ENCODE measurements around the gene PPP1R2C. TPM values are rescaled to one million over a fixed set of nuclear protein-coding genes. Genes with fewer than 3 reads are reported as not detected.

Gene PPP1R2C
- total and polyA plus RNA-seq, 4 donors, result not detected

- TF ChIP-seq FOXA2 (IDR thresholded peaks at IDR 0.05), result no peak
- TF ChIP-seq TAF1 (conservative IDR thresholded peaks at IDR 0.05), result no peak
- no peak for TF ChIP-seq ATF3 (IDR thresholded peaks at IDR 0.05)
- no peak for TF ChIP-seq NR2F2 (IDR thresholded peaks at IDR 0.05)
- H3K36me3 ChIP-seq (ENCODE audit: control insufficient read depth in 4 of 4, insufficient read depth in 3 of 4, low read depth in 1 of 4, low read length in 3 of 4), result no peaks in the 10 kb centered on the region
- no peak for DNase-seq (ENCODE audit: low spot score)
- H3K27ac ChIP-seq (ENCODE audit: low read depth in 1 of 2, low read length in 2 of 2), result no peak overlapping the region
- no peaks in the 10 kb centered on the region for H3K27me3 ChIP-seq (ENCODE audit: control insufficient read depth in 4 of 4, insufficient read depth in 4 of 4, low read length in 3 of 4)
- H3K4me3 ChIP-seq (ENCODE audit: low read depth in 1 of 3, low read length in 3 of 3), result no peak overlapping the region
- 63% methylated on average over 3 of the region's 3 CpGs for WGBS
- H3K4me1 ChIP-seq (ENCODE audit: control insufficient read depth in 4 of 4, insufficient read depth in 4 of 4, low read length in 3 of 4), result no peaks in the 10 kb centered on the region
- H3K9me3 ChIP-seq (ENCODE audit: control insufficient read depth in 4 of 4, low read length in 3 of 4), result peaks cover 0 to 6% (median under 1%) of the 10 kb centered on the region in 4 donors
- no peak overlapping the region for H3K9ac ChIP-seq (ENCODE audit: low read depth in 1 of 2, low read length in 2 of 2)
Measured at GRCh38 chrX:42776195-42776594, 1.8 kb downstream of the PPP1R2C start.

GRCh38 chrX:42772874-42773273 is 5.1 kb downstream of the PPP1R2C start:
- DNase-seq (ENCODE audit: low spot score), result no peak
- TF ChIP-seq HNF4G (IDR thresholded peaks at IDR 0.05), result no peak
- TF ChIP-seq, protein P1, sequence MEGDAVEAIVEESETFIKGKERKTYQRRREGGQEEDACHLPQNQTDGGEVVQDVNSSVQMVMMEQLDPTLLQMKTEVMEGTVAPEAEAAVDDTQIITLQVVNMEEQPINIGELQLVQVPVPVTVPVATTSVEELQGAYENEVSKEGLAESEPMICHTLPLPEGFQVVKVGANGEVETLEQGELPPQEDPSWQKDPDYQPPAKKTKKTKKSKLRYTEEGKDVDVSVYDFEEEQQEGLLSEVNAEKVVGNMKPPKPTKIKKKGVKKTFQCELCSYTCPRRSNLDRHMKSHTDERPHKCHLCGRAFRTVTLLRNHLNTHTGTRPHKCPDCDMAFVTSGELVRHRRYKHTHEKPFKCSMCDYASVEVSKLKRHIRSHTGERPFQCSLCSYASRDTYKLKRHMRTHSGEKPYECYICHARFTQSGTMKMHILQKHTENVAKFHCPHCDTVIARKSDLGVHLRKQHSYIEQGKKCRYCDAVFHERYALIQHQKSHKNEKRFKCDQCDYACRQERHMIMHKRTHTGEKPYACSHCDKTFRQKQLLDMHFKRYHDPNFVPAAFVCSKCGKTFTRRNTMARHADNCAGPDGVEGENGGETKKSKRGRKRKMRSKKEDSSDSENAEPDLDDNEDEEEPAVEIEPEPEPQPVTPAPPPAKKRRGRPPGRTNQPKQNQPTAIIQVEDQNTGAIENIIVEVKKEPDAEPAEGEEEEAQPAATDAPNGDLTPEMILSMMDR (IDR thresholded peaks at IDR 0.05; ENCODE audit: low read depth, low read length, missing input control), result no peak
- TF ChIP-seq FOXA1 (IDR thresholded peaks at IDR 0.05), result no peak
- TF ChIP-seq HNF4A (conservative IDR thresholded peaks at IDR 0.05), result no peak
- TF ChIP-seq ZBTB33 (IDR thresholded peaks at IDR 0.05), result no peak
- no peak for TF ChIP-seq RXRA (IDR thresholded peaks at IDR 0.05)
- TF ChIP-seq SP1 (IDR thresholded peaks at IDR 0.05), result no peak
- TF ChIP-seq EGR1 (IDR thresholded peaks at IDR 0.05; ENCODE audit: low read depth in 2 of 2), result no peak
- TF ChIP-seq TAF1 (conservative IDR thresholded peaks at IDR 0.05), result no peak
- TF ChIP-seq NR2F2 (IDR thresholded peaks at IDR 0.05), result no peak
- no peak for TF ChIP-seq JUND (IDR thresholded peaks at IDR 0.05)
- no peak for TF ChIP-seq YY1 (IDR thresholded peaks at IDR 0.05)
- no peak for TF ChIP-seq REST (IDR thresholded peaks at IDR 0.05)
- no peak for TF ChIP-seq ATF3 (IDR thresholded peaks at IDR 0.05)
- Histone ChIP-seq H3K27me3 (ENCODE audit: control insufficient read depth in 4 of 4, insufficient read depth in 4 of 4, low read length in 3 of 4) (no peaks in the 10 kb centered on the region), H3K4me1 (ENCODE audit: control insufficient read depth in 4 of 4, insufficient read depth in 4 of 4, low read length in 3 of 4) (no peaks in the 10 kb centered on the region), H3K27ac (ENCODE audit: low read depth in 1 of 2, low read length in 2 of 2) (no peak overlapping the region), H3K4me3 (ENCODE audit: low read depth in 1 of 3, low read length in 3 of 3) (no peak overlapping the region), H3K9me3 (ENCODE audit: control insufficient read depth in 4 of 4, low read length in 3 of 4) (peaks cover 0 to 3% (median 0%) of the 10 kb centered on the region in 4 donors), H3K36me3 (ENCODE audit: control insufficient read depth in 4 of 4, insufficient read depth in 3 of 4, low read depth in 1 of 4, low read length in 3 of 4) (no peaks in the 10 kb centered on the region), H3K9ac (ENCODE audit: low read depth in 1 of 2, low read length in 2 of 2) (no peak overlapping the region)
- WGBS, result 79% methylated on average over 2 of the region's 2 CpGs
